Stimulated activated CD4-positive, alpha-beta T cell treated with anti-CD3 and anti-CD28 coated beads, Interleukin-12 subunit alpha, Interleukin-12 subunit beta, amount 100 ng/mL, for 24 hours (primary cell): ENCODE data around the gene CUL1.

Experiments used
- DNase-seq, 2 experiments: peaks; one replicate each; pipeline ENCODE4 v3.0.0-alpha.2; 2020; ENCODE audit warnings: low read depth in 2 of 2

Gene CUL1

GRCh38 chr7:148804343-148805235, 105.9 kb downstream of the CUL1 start:
- DNase-seq: no peak

- DNase-seq: no peak
These were observed 107.5 kb downstream of the CUL1 start for GRCh38 chr7:148806187-148806586.

- no peak for DNase-seq
These were observed 108.7 kb downstream of the CUL1 start for GRCh38 chr7:148807436-148807835.

GRCh38 chr7:148809856-148810255, 111.2 kb downstream of the CUL1 start:
- no peak for DNase-seq

GRCh38 chr7:148811892-148812291, 113.2 kb downstream of the CUL1 start:
- DNase-seq: no peak

GRCh38 chr7:148813890-148814289, 115.2 kb downstream of the CUL1 start:
- no peak for DNase-seq

- DNase-seq: no peak
These were observed 116.3 kb downstream of the CUL1 start for GRCh38 chr7:148814922-148815559.

GRCh38 chr7:148815612-148816011, 116.9 kb downstream of the CUL1 start:
- no peak for DNase-seq

GRCh38 chr7:148819697-148820360, 121.1 kb downstream of the CUL1 start:
- no peak for DNase-seq

- DNase-seq: no peak
These were observed 122.7 kb downstream of the CUL1 start for GRCh38 chr7:148821422-148821821.

- no peak for DNase-seq
These were observed 126.2 kb downstream of the CUL1 start for GRCh38 chr7:148824864-148825263.

- DNase-seq: no peak
These were observed 126.6 kb downstream of the CUL1 start for GRCh38 chr7:148825338-148825737.

- DNase-seq: no peak
These were observed 130.3 kb downstream of the CUL1 start for GRCh38 chr7:148828965-148829364.

- DNase-seq: no peak
These were observed 132.4 kb downstream of the CUL1 start for GRCh38 chr7:148830897-148831692.

GRCh38 chr7:148831782-148832181, 133.1 kb downstream of the CUL1 start:
- DNase-seq: no peak

GRCh38 chr7:148834605-148835004, 135.9 kb downstream of the CUL1 start:
- DNase-seq: no peak

- no peak for DNase-seq
These were observed 137.2 kb downstream of the CUL1 start for GRCh38 chr7:148835854-148836253.

GRCh38 chr7:148838905-148839304, 140.2 kb downstream of the CUL1 start:
- no peak for DNase-seq

- no peak for DNase-seq
These were observed 149.4 kb downstream of the CUL1 start for GRCh38 chr7:148847815-148848734.

GRCh38 chr7:148849393-148850098, 150.8 kb downstream of the CUL1 start:
- DNase-seq: no peak
